GDM1 (cell line): Measurements from ENCODE around the gene BRD3OS.

ENCODE experiments used
- DNase-seq: peaks from one replicate; lab custom pipeline; 2025; lab: John Stamatoyannopoulos, UW

Gene BRD3OS

GRCh38 chr9:134034215-134035040, 9.1 kb downstream of the BRD3OS start:
- DNase-seq, result no peak

DNA sequence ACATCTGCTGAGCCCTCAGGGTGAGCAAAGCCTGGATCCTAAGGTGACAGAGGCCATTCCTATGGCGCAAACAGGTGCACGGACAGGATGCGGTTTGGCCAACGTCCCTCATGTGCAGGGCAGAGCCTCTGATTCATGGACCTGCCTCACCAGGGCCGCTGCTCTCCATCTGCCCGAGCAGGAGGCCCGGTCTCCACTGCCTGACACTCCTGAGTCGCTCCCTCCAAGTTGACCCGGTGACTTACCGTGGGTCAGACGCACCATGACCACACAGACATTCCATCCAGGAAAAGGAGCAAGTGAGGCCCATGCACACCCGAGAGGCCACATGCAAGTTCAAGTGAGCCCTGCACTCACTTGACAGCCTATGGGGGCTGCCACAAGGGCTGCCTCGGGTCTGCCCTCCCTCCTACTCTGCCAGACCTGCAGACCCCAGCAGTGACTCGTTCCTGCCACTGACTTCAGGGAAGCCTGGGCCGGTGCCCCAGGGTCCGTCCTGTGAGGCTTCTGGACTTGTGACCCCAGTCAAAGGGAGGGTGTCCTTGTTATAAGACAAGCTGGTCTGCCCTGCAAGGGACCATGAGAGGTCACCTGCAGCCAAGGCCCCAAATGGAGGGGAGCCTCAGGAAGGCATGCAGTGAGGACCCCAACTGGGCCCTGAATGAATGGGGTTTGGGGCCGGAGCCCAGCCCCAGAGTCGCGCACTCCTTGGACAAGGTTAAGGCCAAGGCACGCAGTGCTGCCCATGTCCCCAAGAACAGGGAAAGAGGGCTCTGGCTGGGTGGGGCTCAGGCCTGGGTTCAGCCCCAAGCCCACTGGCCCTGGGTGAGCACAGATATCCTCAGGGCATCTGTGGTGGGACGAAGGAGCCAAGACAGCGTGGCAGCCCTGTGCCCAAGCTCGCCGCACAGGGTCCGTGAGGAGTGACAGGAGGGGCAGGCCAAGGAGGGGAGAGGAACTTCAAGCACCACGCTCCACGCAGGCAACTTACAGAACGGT, 10.1 kb downstream of the BRD3OS start:
- DNase-seq, result no peak

- no peak for DNase-seq
Observed at GRCh38 chr9:134036130-134036529, 10.8 kb downstream of the BRD3OS start.

- no peak for DNase-seq
Observed at GRCh38 chr9:134037641-134038040, 12.4 kb downstream of the BRD3OS start.

- DNase-seq, result no peak
Observed at GRCh38 chr9:134039386-134040175, 14.3 kb downstream of the BRD3OS start.

DNA sequence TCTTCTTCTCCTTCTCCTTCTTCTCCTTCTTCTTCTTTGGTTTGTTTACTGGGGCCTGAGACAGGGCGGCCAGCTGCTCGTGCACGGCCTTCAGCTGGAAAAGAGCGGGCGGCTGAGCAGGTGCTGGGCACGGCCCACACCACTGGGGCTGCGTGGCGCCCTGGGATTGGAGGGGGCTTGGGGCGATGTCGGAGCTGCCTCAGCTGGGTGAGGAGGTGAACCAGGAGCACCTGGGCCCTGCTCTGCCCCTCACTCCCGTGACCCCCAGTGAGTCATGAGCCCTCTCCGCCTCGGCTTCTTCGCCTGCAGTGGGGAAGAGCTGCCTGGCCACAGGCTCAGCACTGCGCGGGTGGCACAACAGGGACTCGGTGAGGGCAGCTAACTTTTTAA, 14.9 kb downstream of the BRD3OS start:
- no peak for DNase-seq

GRCh38 chr9:134040781-134041648, 15.7 kb downstream of the BRD3OS start:
- no peak for DNase-seq

- no peak for DNase-seq
Observed at GRCh38 chr9:134041649-134041962, 16.3 kb downstream of the BRD3OS start.

GRCh38 chr9:134043531-134043988, 18.3 kb downstream of the BRD3OS start:
- no peak for DNase-seq

DNA sequence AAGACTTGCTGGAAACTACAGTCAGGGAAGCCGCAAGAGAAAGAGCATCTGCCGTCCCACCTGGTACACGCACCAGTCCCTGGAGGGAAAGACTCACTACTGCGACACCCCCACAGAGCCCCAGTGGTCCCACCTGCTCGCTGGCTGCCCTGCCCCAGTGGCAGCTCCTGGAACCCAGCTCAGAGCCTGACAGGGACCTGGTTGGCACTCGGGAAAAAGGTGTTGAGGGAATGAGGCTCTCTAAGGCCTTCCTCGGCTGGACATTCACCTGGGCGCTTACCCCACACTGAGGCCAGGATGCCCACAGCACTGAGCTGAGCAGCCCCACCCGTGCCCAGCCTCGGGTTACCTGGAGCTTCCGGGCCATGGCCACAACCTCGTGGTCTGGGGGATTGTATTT, 19.7 kb downstream of the BRD3OS start:
- no peak for DNase-seq

- no peak for DNase-seq
Observed at GRCh38 chr9:134045841-134046544, 20.7 kb downstream of the BRD3OS start.

GRCh38 chr9:134046894-134047681, 21.8 kb downstream of the BRD3OS start:
- no peak for DNase-seq

DNA sequence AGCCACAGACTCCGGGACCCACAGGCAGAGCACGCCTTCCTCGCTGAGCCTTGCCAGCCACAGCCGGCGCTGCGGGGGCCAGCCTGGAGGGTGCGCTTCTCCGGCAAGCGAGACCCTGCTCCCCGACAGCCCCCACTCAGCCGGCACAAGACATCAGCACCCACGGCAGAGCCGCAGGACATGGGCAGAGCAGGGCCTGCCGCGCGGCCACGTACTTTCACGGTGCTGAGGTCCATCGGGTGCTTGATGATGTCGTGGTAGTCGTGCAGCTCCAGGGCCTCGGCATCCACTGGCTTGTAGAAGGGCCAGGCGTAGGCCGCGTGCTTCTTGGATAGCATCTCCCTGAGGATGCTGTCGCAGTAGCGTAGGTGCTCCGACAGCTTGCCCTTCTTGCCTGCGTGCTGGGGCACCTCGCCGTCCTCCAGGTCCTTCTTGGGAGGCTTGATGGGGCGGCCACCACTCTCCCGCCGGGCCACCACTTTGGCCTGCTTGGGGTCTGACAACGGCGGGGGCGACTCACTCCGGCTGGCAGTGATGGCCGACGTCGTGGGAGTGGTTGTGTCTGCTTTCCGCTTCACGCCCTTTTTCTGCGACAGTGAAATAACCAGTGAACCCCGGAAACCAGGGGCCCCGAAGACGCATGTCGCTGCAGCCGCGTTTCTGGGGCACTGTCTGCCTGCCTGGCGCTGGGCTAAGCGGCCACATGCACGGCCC, 22.7 kb downstream of the BRD3OS start:
- no peak for DNase-seq

GRCh38 chr9:134048582-134048968, 23.3 kb downstream of the BRD3OS start:
- no peak for DNase-seq

GRCh38 chr9:134049236-134049635, 24.0 kb downstream of the BRD3OS start:
- DNase-seq, result no peak

GRCh38 chr9:134049772-134050588, 24.7 kb downstream of the BRD3OS start:
- no peak for DNase-seq

GRCh38 chr9:134050726-134051125, 25.4 kb downstream of the BRD3OS start:
- no peak for DNase-seq

DNA sequence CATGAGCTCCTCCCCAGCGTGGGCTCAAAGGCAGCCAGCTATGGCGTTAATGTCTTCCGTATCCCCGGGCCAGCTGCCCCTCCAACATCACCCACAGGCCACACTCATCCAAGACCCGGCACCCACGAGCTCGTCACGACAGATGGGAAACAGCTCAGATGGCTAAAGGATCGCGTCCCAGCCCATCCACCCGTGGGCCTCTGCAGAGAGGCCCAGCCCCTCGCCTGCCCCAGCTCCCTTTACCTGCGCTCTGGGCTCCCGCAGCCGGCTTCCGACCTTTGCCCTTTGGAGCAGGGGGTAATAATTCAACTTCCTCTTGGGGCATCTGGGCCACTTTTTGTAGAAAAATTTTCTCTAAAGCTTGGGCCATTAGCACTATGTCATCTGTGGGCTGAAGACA, 26.0 kb downstream of the BRD3OS start:
- DNase-seq, result no peak
